Measurements from ENCODE around the gene ASPDH.

GRCh38 chr19:50536662-50537305 lies 23.1 kb upstream of the ASPDH start:
- no peak for TF ChIP-seq CTCF (IDR thresholded peaks at IDR 0.05)
- TF ChIP-seq EZH2 (IDR thresholded peaks at IDR 0.05; ENCODE audit: borderline replicate concordance, insufficient read depth, low read depth, low read length, poor library complexity, severe bottlenecking): no peak
